Tibial nerve (tissue), 3 donors: ENCODE data around the gene NPPC.

ENCODE experiments used
- CTCF ChIP-seq, 5 experiments: fragments of 200-600 bp in 3 of 5; fragments of 450-650 bp in 2 of 5; sonication (generic) in 3 of 5; IDR thresholded peaks; one replicate each; pipeline ENCODE4 v1.5.1; 2016 to 2019; ENCODE audit warnings: antibody characterized with exemption in 5 of 5, mild to moderate bottlenecking in 3 of 5, moderate library complexity in 2 of 5
- POLR2A ChIP-seq, 2 donors: fragments of 450-650 bp; IDR thresholded peaks; one replicate each; pipeline ENCODE4 v1.6.1; 2017; ENCODE audit warnings: antibody characterized with exemption in 2 of 2, mild to moderate bottlenecking in 2 of 2, moderate library complexity in 2 of 2

- TF ChIP-seq CTCF (IDR thresholded peaks at IDR 0.05): no peak
- TF ChIP-seq POLR2A (IDR thresholded peaks at IDR 0.05): no peak
These were observed 12.8 kb upstream of the NPPC start for GRCh38 chr2:231939022-231939421.
